Activated CD8-positive, alpha-beta memory T cell treated with anti-CD3 and anti-CD28 coated beads for 36 hours (primary cell): ENCODE results near the gene ZRSR2. TPM values are rescaled to one million over a fixed set of nuclear protein-coding genes. Genes with fewer than 3 reads are reported as not detected.
"Not testable (repeated sequence)": the region's sequence is repeated elsewhere in the genome, so short reads cannot be mapped to it uniquely, and the experiment has no call there.

ENCODE experiments used
- CTCF ChIA-PET: fragments of 350-600 bp; sonication (Branson Sonifier 250); formaldehyde crosslinking; loops from one replicate; lab custom pipeline; 2021; ENCODE audit warnings: antibody characterized with exemption; lab: Charles Lee
- POLR2A ChIA-PET: fragments of 350-600 bp; sonication (Branson Sonifier 250); formaldehyde crosslinking; loops from one replicate; lab custom pipeline; 2021; ENCODE audit warnings: antibody characterized with exemption; lab: Charles Lee
- total RNA-seq, 2 experiments: library from RNA; stranded (reverse); gene quantifications; one replicate each; pipeline ENCODE4 v1.2.3, GENCODE V29; 2021

Gene ZRSR2, protein sequence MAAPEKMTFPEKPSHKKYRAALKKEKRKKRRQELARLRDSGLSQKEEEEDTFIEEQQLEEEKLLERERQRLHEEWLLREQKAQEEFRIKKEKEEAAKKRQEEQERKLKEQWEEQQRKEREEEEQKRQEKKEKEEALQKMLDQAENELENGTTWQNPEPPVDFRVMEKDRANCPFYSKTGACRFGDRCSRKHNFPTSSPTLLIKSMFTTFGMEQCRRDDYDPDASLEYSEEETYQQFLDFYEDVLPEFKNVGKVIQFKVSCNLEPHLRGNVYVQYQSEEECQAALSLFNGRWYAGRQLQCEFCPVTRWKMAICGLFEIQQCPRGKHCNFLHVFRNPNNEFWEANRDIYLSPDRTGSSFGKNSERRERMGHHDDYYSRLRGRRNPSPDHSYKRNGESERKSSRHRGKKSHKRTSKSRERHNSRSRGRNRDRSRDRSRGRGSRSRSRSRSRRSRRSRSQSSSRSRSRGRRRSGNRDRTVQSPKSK
- total RNA-seq, result 10 to 100 TPM; 11.0 to 13.1 TPM

- POLR2A ChIA-PET, result interaction anchor here (0.6 to 1.6 kb wide), 3 partner anchors 10 to 65 kb away, joined by 3 to 5 read pairs (median 4); partner anchors contain the start of gene CA5B
- CTCF ChIA-PET, result interaction anchor here (1.0 kb wide), 1 partner anchor 52 kb away, joined by 3 read pairs; the partner anchor contains the start of gene CA5B
Observed at GRCh38 chrX:15789979-15790768, at the start of gene ZRSR2. ZRSR2 (plus strand) TSS chrX:15790484; CDS start chrX:15790496, 12 bp downstream.

- ChIA-PET CTCF (interaction anchor here (1.1 kb wide), 1 partner anchor 12 kb away, joined by 3 read pairs; no protein-coding TSS in a partner anchor), POLR2A (no interaction called here)
Observed at GRCh38 chrX:15744181-15744867, 46.0 kb upstream of the ZRSR2 start.

DNA sequence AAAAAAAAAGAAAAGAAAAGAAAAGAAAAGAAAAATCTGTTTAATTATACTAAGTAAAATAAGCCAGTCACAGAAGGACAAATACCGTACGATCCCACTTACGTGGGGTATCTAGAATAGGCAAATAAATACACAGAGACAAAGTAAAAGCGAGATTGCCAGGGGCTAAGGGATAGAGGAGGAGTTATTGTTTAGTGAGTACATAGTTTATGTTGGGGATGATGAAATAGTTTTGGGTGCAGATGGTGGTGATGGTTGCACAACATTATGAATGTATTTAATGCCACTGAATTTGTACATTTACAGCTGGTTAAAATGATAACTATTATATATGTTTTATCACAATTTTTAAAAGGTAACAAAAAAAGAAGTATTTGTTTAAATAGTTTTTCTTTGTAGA, 45.1 kb upstream of the ZRSR2 start:
- ChIA-PET POLR2A (no interaction called here), CTCF (interaction anchor here (1.1 kb wide), 1 partner anchor 11 kb away, joined by 3 read pairs; no protein-coding TSS in a partner anchor)

DNA sequence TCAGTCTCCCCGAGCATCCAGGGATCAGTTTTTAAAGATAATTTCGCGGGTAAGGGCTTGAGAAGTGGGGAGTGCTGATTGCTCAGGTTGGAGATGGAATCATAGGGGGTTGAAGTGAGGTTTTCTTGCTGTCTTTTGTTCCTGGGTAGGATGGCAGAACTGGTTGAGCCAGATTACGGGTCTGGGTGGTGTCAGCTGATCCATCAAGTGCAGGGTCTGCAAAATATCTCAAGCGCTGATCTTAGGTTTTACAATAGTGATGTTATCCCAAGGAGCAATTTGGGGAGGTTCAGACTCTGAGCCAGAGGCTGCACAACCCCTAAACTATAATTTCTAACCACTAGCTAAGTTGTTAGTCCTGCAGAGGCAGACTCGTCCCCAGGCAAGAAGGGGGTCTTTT, 43.6 kb upstream of the ZRSR2 start:
- POLR2A ChIA-PET, CTCF ChIA-PET: not testable (repeated sequence)

GRCh38 chrX:15747626-15748173, 42.6 kb upstream of the ZRSR2 start:
- CTCF ChIA-PET, result interaction anchor here (2.1 kb wide), 1 partner anchor 9 kb away, joined by 6 read pairs; the partner anchor contains the start of gene CA5B
- POLR2A ChIA-PET, result no interaction called here

DNA sequence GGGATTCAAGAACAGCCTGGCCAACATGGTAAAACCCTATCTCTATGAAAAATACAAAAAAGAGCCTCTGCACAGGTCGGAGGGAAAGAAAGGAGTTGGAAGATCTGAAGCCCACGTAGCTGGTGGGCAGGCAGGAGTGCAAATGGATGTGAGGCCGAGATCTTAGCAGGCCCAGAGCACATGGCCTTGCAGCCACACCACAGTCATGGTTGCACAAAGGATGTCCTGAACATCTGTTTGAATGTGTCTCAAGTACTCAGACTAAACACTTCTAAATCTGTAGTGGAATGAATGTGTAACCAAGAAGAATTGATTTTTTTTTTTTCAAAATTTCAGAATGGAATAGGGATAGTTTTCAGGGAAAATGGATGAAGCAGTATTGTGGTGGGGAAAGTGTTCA, 41.4 kb upstream of the ZRSR2 start:
- ChIA-PET POLR2A (interaction anchor here (1.1 kb wide), 1 partner anchor 10 kb away, joined by 5 read pairs; the partner anchor contains the start of gene CA5B), CTCF (interaction anchor here (2.1 kb wide), 1 partner anchor 10 kb away, joined by 6 read pairs; the partner anchor contains the start of gene CA5B)

DNA sequence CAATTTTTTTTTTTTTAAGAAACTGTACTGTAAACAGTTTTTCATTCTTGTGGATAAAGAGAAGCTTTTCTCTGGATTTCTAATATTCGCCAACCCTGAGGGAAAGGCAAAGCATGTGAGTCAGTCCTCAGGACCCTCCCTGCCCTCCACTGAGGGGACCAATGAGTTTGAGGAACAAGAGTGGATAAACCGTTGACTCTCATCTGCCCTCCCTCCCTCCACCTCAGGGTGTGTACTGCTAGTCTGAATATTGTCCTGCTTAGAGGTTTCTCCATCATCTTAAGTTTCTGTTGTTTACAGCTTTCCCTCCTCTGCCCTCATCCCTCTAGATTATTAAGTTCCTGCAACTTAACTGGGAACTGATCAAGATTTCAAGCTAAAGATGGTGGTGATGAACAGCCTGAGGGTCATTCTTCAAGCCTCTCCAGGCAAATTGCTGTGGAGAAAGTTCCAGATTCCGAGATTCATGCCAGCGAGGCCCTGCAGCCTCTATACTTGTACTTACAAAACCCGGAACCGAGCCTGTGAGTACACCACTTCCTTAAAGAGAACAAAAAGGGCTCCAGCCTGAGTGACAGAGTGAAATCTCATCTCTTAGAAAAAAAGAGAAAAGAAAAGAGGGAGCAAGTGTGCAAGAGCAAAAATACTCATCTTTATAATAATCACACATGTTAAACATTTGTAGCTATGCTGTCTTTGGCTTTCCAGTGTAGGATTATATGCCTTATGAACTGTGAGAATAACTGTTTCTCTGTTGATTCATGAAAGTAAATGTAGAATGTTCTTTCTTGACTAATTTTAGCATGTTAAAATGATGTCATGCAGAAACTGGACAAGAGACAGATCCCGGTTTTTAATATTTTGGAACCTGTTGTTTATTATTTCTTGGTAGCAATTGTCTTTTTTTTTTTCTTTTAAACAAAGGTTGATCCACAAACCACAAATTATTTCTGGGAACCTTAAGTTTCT, 40.4 kb upstream of the ZRSR2 start:
- POLR2A ChIA-PET, result interaction anchor here (1.1 kb wide), 1 partner anchor 11 kb away, joined by 5 read pairs; the partner anchor contains the start of gene CA5B

DNA sequence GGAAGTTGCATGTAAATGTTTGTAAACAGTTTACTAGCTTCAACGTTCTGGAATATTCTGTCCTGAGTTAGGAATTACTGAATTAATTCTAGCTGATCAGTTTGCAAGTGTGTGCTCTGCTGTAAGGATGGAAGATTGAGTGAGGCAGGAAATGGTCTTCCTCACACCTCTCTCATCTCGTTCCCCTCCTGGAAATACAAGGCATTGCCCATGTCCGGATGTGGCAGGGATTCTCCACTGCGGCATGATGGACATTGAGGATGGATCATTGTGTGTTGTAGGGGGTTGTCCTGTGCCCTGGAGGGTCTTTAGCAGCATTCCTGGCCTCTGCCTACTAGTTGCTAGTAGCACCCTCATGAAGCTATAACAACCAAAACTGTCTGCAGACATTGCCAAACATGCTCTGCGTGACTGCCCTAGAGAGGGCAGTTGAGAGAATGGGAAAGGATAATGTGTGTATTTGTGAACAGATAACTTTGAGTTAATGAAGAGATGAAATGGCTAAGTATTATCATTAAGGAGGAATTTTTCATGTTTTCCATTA, 39.6 kb upstream of the ZRSR2 start:
- ChIA-PET CTCF (no interaction called here), POLR2A (no interaction called here)

More for the DNA sequence above, 40.4 kb upstream of the ZRSR2 start:
- CTCF ChIA-PET, result no interaction called here

DNA sequence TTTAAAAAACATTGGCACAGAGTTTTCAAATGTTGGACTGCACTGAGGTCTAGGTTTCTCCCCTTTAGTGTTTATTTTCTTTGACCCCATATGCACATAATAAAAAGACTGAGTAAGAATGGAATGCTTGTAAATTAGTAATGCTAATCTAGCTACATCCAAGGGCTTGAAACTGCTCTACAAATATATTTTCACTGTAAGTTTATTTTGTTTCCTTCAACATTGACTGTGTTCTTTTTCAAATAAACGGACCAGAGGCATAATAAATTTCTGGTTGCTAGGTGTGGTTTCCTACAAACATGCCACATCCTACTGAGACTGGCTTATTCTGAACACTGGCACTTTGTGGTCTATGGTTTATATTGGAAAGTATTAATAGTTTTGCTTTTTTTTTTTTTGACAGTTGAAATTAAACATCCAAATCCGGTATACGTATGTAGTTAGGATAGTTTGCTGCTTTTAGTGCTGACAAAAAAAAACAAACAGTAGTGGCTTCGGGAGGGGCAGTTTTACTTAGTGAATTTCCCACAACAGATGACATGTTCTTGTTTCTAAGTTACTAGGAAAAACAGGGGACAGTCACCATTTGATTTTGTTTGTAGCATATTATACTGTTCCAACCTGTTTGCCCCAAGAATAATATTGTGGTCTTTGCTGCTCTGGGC, 39.0 kb upstream of the ZRSR2 start:
- POLR2A ChIA-PET, result no interaction called here
- CTCF ChIA-PET, result no interaction called here

- ChIA-PET CTCF (no interaction called here), POLR2A (no interaction called here)
Observed at GRCh38 chrX:15755091-15755490, 35.2 kb upstream of the ZRSR2 start.

- ChIA-PET CTCF (no interaction called here), POLR2A (no interaction called here)
Observed at GRCh38 chrX:15758140-15758539, 32.1 kb upstream of the ZRSR2 start.

- CTCF ChIA-PET, result not testable (repeated sequence)
- POLR2A ChIA-PET, result interaction anchor here (1.4 kb wide), 1 partner anchor 21 kb away, joined by 3 read pairs; the partner anchor contains the start of gene CA5B
Observed at GRCh38 chrX:15759886-15760285, 30.4 kb upstream of the ZRSR2 start.

- POLR2A ChIA-PET, result no interaction called here
- CTCF ChIA-PET, result no interaction called here
Observed at GRCh38 chrX:15761564-15762191, 28.6 kb upstream of the ZRSR2 start.

GRCh38 chrX:15769300-15769954, 20.9 kb upstream of the ZRSR2 start:
- ChIA-PET POLR2A (no interaction called here), CTCF (no interaction called here)

- POLR2A ChIA-PET, result interaction anchor here (1.0 kb wide), 1 partner anchor 73 kb away, joined by 6 read pairs; the partner anchor contains the start of gene AP1S2
Observed at GRCh38 chrX:15781961-15782699, 8.2 kb upstream of the ZRSR2 start.

More at GRCh38 chrX:15781961-15782699, 8.2 kb upstream of the ZRSR2 start:
- CTCF ChIA-PET, result no interaction called here
